OCI-LY3 (cell line): Measurements from ENCODE around the gene IPPK.

Experiments
- H2AFZ ChIP-seq: fragments of 200-600, 300-600 bp; shearing (Covaris generic); 2 replicates; pipeline ENCODE4 v1.6.0; 2014; ENCODE audit warnings: antibody characterized with exemption, low read depth, low read length
- H3K27ac ChIP-seq: fragments of 200-600, 300-600 bp; sonication (generic); 2 replicates; pipeline ENCODE4 v1.5.1; 2014; ENCODE audit warnings: mild to moderate bottlenecking, low read length, moderate library complexity, mixed read lengths
- H3K27me3 ChIP-seq: fragments of 200-600, 300-600 bp; sonication (generic); 2 replicates; pipeline ENCODE4 v1.6.1; 2014; ENCODE audit warnings: low read depth, low read length, mixed read lengths
- H3K36me3 ChIP-seq: fragments of 200-600, 300-600 bp; sonication (generic); replicated peaks from 2 replicates; pipeline ENCODE3; 2014; ENCODE audit warnings: low read depth, low read length, mixed read lengths
- H3K4me1 ChIP-seq: fragments of 300-600, 200-600 bp; sonication (generic); 2 replicates; pipeline ENCODE4 v1.6.1; 2014; ENCODE audit warnings: low read length, mixed read lengths
- H3K4me2 ChIP-seq: fragments of 200-600, 300-600 bp; sonication (generic); 2 replicates; pipeline ENCODE4 v1.6.1; 2014; ENCODE audit warnings: low read length, mixed read lengths
- H3K4me3 ChIP-seq: fragments of 300-600, 200-600 bp; sonication (generic); 2 replicates; pipeline ENCODE4 v1.5.1; 2014; ENCODE audit warnings: antibody characterized with exemption, mild to moderate bottlenecking, low read length, moderate library complexity
- H3K79me2 ChIP-seq: fragments of 300-600, 200-600 bp; shearing (Covaris generic); 2 replicates; pipeline ENCODE4 v1.6.1; 2014; ENCODE audit warnings: mild to moderate bottlenecking, low read length, mixed read lengths
- H3K9ac ChIP-seq: fragments of 300-600, 200-600 bp; shearing (Covaris generic); 2 replicates; pipeline ENCODE4 v1.6.0; 2014; ENCODE audit warnings: mild to moderate bottlenecking, low read length, moderate library complexity
- H3K9me3 ChIP-seq: fragments of 200-600, 300-600 bp; shearing (Covaris generic); 2 replicates; pipeline ENCODE4 v1.6.1; 2014; ENCODE audit warnings: low read length, mixed read lengths; ENCODE audit not compliant: insufficient read depth
- H4K20me1 ChIP-seq: fragments of 200-600, 300-600 bp; sonication (generic); 2 replicates; pipeline ENCODE4 v1.6.1; 2016; ENCODE audit warnings: low read length, mixed read lengths; ENCODE audit not compliant: insufficient read depth
- EZH2phosphoT487 ChIP-seq: fragments of 200-600 bp; shearing (Covaris generic); IDR thresholded peaks from 2 replicates; pipeline ENCODE4 v1.6.1; 2018; ENCODE audit warnings: antibody characterized with exemption, mixed run types, low read depth
- TF ChIP-seq, protein P1 (sequence below): fragments of 200-600, 300-600 bp; sonication (generic); IDR thresholded peaks from 2 replicates; pipeline ENCODE4 v1.5.1; 2014; ENCODE audit warnings: antibody characterized with exemption, low read length, low read depth

The IPPK gene

DNA sequence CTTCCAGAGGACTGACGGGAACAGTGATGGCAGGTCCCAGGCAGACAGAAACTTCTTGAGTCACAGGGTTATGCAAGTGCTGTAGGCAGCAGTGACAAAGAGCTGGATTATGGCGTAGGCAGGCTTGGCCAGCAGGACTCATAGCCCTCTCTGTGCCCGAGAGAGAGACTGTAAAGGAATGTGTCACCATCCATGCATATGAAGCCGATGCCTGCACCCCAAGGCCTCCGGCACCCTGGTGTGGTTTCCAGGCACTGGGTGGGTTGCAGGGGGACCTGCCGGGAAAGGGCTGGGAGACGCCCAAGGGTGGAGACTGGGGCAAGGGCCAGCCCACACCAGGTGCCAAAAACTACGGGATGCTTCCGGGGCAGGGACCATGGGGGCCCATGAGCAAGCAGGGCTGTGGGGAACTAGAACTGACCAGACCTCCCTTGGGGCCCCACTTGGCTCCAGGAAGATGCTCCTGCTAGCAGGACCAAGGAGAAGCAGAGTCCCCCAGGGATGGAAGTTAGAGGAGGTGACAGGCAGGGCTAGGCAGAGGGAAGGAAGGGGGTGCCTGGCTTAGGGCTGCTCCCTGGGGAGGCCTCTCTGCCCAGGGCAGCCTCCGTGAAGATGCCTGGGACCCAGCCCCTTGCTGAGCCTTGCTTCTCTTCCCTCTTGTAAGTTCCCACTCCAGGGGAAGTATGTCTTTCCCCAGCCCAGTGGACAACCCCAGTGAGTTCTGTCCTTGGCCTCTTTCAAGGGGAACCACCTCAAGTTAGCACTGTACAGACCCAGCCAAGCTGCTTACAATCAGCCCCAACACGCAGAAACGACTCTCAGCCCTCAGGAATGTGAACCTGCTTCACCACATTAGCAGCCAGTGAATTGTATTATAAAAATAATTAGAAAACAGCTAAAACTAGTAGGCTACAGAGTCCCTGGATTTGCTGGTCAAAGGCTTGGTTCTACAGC lies 10.5 kb upstream of the IPPK start:
- no peak for TF ChIP-seq EZH2phosphoT487
- TF ChIP-seq, protein P1, sequence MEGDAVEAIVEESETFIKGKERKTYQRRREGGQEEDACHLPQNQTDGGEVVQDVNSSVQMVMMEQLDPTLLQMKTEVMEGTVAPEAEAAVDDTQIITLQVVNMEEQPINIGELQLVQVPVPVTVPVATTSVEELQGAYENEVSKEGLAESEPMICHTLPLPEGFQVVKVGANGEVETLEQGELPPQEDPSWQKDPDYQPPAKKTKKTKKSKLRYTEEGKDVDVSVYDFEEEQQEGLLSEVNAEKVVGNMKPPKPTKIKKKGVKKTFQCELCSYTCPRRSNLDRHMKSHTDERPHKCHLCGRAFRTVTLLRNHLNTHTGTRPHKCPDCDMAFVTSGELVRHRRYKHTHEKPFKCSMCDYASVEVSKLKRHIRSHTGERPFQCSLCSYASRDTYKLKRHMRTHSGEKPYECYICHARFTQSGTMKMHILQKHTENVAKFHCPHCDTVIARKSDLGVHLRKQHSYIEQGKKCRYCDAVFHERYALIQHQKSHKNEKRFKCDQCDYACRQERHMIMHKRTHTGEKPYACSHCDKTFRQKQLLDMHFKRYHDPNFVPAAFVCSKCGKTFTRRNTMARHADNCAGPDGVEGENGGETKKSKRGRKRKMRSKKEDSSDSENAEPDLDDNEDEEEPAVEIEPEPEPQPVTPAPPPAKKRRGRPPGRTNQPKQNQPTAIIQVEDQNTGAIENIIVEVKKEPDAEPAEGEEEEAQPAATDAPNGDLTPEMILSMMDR, result no peak
- Histone ChIP-seq H3K4me3 (no peak overlapping the region), H3K27me3 (no peaks in the 10 kb centered on the region), H2AFZ (no peak overlapping the region), H3K4me1 (no peaks in the 10 kb centered on the region), H3K4me2 (no peak overlapping the region), H3K27ac (no peak overlapping the region), H4K20me1 (no peaks in the 10 kb centered on the region), H3K9me3 (no peaks in the 10 kb centered on the region), H3K36me3 (no peaks in the 10 kb centered on the region), H3K9ac (no peak overlapping the region), H3K79me2 (no peaks in the 10 kb centered on the region)

DNA sequence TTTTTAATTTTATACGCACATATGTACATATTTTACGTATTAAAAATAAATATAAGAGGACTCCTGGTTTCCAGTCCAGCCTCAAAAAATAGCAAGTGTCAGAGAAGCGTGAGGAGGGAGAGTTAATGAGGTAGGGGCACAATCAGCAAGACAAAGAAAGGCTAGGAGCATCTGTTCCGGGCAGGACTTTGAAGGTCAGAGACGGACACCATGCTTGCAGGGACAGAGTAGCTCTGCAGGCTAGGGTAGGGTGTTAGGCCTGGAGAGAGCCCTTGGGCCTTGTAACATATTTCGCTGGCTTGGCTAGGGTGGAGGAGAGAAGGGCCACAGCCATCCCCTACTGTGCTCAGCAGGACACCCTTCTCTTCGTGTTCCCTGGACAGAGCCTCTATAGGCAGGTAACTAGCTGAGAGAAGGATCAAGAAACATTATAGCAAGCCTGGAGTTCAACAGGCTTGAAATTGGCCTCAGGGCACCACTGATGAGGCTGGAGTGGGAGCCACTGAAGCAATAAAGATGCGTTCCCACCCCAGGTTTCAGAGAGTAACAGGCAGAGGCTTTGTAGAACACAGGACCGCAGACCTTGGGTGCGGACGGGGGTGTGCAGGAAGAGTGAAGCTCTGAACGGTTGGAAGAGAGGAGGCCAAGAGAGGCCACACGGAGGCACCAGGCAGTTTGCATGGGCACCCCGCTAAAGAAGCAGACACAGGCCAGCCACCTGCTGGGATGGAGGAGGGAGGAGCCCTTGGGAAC lies 9.7 kb upstream of the IPPK start:
- TF ChIP-seq, protein P1, result no peak
- H2AFZ ChIP-seq, result no peak overlapping the region

DNA sequence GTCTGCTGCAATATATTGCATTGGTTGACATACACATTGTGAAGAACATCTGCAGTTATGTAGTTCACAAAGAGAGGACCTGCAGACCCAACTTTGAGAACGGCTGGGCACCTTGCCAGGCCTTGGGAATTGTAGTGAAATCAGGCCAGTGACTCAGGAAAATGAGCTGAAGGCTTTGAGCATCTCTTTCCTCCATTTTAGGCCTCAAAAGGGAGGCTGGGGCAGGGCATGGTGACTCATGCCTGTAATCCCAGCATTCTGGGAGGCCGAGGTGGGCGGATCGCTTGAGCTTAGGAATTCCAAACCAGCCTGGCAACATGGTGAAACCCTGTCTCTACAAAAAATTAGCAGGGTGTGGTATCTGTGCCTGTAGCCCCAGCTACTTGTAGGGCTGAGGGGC lies 1.4 kb upstream of the IPPK start:
- H3K27ac ChIP-seq, result no peak overlapping the region
- no peaks in the 10 kb centered on the region for H3K27me3 ChIP-seq
- H3K36me3 ChIP-seq, result peaks cover 5% of the 10 kb centered on the region
- H3K9me3 ChIP-seq, result no peaks in the 10 kb centered on the region
- H3K4me3 ChIP-seq, result peak overlapping the region; percentile 94
- H2AFZ ChIP-seq, result no peak overlapping the region
- peak overlapping the region; percentile 62 for H3K4me2 ChIP-seq
- H4K20me1 ChIP-seq, result no peaks in the 10 kb centered on the region
- H3K4me1 ChIP-seq, result peaks cover 13% of the 10 kb centered on the region
- H3K9ac ChIP-seq, result peak overlapping the region; percentile 97; the same call in 1 of the 2 replicates
- TF ChIP-seq EZH2phosphoT487, result no peak
- TF ChIP-seq, protein P1, result no peak
- H3K79me2 ChIP-seq, result peaks cover 49% of the 10 kb centered on the region

More for the DNA sequence above, 9.7 kb upstream of the IPPK start:
- Histone ChIP-seq H3K4me3 (no peak overlapping the region), H3K4me2 (no peak overlapping the region), H3K4me1 (no peaks in the 10 kb centered on the region), H3K27ac (no peak overlapping the region), H4K20me1 (no peaks in the 10 kb centered on the region), H3K9me3 (no peaks in the 10 kb centered on the region), H3K36me3 (no peaks in the 10 kb centered on the region), H3K27me3 (no peaks in the 10 kb centered on the region), H3K79me2 (no peaks in the 10 kb centered on the region), H3K9ac (no peak overlapping the region)

DNA sequence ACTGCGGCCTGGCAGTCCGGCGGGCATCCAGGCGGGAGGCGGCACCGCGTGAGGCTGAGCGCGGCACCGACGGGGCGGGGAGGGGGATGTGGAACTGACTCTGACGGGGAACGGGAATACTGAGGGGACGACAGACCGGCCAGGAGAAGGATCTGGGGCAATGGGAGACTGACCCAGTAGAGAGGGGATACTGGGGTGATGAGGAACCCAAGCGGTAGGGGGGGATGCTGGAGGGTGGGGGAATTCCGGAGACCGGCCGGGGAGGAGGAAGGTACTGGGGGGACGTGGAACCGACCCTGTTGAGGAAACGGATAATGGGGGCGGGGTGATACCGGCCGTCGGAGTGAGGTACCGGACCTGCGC lies 423 bp downstream of the IPPK start:
- Histone ChIP-seq H3K4me3 (peak overlapping the region; percentile 94), H3K27ac (peak overlapping the region; percentile 41), H2AFZ (peak overlapping the region; percentile 55; the same call in 1 of the 2 replicates), H3K27me3 (no peaks in the 10 kb centered on the region), H3K9me3 (no peaks in the 10 kb centered on the region), H3K9ac (peak overlapping the region; percentile 90), H3K4me2 (peak overlapping the region; percentile 95), H4K20me1 (peaks cover 8% of the 10 kb centered on the region; the same call in 1 of the 2 replicates), H3K79me2 (peaks cover 67% of the 10 kb centered on the region), H3K4me1 (peaks cover 13% of the 10 kb centered on the region), H3K36me3 (peaks cover 5% of the 10 kb centered on the region)
- TF ChIP-seq, protein P1, result no peak
- no peak for TF ChIP-seq EZH2phosphoT487
